CD4-positive, alpha-beta T cell treated with Interleukin-17A for 1 hour (primary cell): ENCODE results near the gene SLC24A3.

Experiments used
- DNase-seq: peaks from one replicate; pipeline ENCODE4 v3.0.0-alpha.2; 2020

SLC24A3 gene

GRCh38 chr20:19693508-19693907 is 481.1 kb downstream of the SLC24A3 start:
- no peak for DNase-seq

- no peak for DNase-seq
Measured at GRCh38 chr20:19695081-19695480, 482.6 kb downstream of the SLC24A3 start.

- no peak for DNase-seq
Measured at GRCh38 chr20:19696620-19697019, 484.2 kb downstream of the SLC24A3 start.

- DNase-seq, result no peak
Measured at GRCh38 chr20:19697415-19697814, 485.0 kb downstream of the SLC24A3 start.

- DNase-seq, result no peak
Measured at GRCh38 chr20:19699180-19699971, 486.9 kb downstream of the SLC24A3 start.

- no peak for DNase-seq
Measured at GRCh38 chr20:19701429-19701828, 489.0 kb downstream of the SLC24A3 start.

- DNase-seq, result no peak
Measured at GRCh38 chr20:19706463-19706862, 494.0 kb downstream of the SLC24A3 start.

- DNase-seq, result no peak
Measured at GRCh38 chr20:19709635-19710335, 497.3 kb downstream of the SLC24A3 start.

GRCh38 chr20:19710336-19711120 is 498.1 kb downstream of the SLC24A3 start:
- no peak for DNase-seq

GRCh38 chr20:19711126-19711525 is 498.7 kb downstream of the SLC24A3 start:
- DNase-seq, result no peak

- DNase-seq, result no peak
Measured at GRCh38 chr20:19712721-19713260, 500.3 kb downstream of the SLC24A3 start.

- DNase-seq, result no peak
Measured at GRCh38 chr20:19713822-19714578, 501.6 kb downstream of the SLC24A3 start.

GRCh38 chr20:19714579-19714840 is 502.1 kb downstream of the SLC24A3 start:
- DNase-seq, result no peak

GRCh38 chr20:19715986-19716385 is 503.5 kb downstream of the SLC24A3 start:
- DNase-seq, result no peak

GRCh38 chr20:19718880-19719279 is 506.4 kb downstream of the SLC24A3 start:
- DNase-seq, result no peak

- DNase-seq, result no peak
Measured at GRCh38 chr20:19720991-19721390, 508.5 kb downstream of the SLC24A3 start.

- no peak for DNase-seq
Measured at GRCh38 chr20:19723051-19723450, 510.6 kb downstream of the SLC24A3 start.

GRCh38 chr20:19723813-19724430 is 511.5 kb downstream of the SLC24A3 start:
- no peak for DNase-seq

- DNase-seq, result no peak
Measured at GRCh38 chr20:19725373-19725772, 512.9 kb downstream of the SLC24A3 start.

- DNase-seq, result no peak
Measured at GRCh38 chr20:19725814-19726525, 513.5 kb downstream of the SLC24A3 start.

GRCh38 chr20:19727251-19727847 is 514.9 kb downstream of the SLC24A3 start:
- no peak for DNase-seq
